ENCODE data around the gene TSPOAP1.
A peak's percentile ranks its signal among the peaks of the same experiment; 100 is the strongest.
"Not testable (repeated sequence)": the region's sequence is repeated elsewhere in the genome, so short reads cannot be mapped to it uniquely, and the experiment has no call there.

The TSPOAP1 gene

GRCh38 chr17:58360296-58361063 is 31.9 kb upstream of the TSPOAP1 start:
- no peak for DNase-seq (ENCODE audit: low read depth in 2 of 2)

- DNase-seq (ENCODE audit: low read depth in 2 of 2): no peak
Measured at GRCh38 chr17:58358408-58359172, 30.0 kb upstream of the TSPOAP1 start.

GRCh38 chr17:58357312-58358297 is 29.0 kb upstream of the TSPOAP1 start:
- DNase-seq (ENCODE audit: low read depth in 2 of 2): no peak

- DNase-seq (ENCODE audit: low read depth in 2 of 2): no peak
Measured at GRCh38 chr17:58356231-58356630, 27.6 kb upstream of the TSPOAP1 start.

GRCh38 chr17:58354541-58355216 is 26.1 kb upstream of the TSPOAP1 start:
- DNase-seq (ENCODE audit: low read depth in 2 of 2): no peak

GRCh38 chr17:58353389-58353825 is 24.8 kb upstream of the TSPOAP1 start:
- no peak for DNase-seq (ENCODE audit: low read depth in 2 of 2)

- DNase-seq (ENCODE audit: low read depth in 2 of 2): no peak
Measured at GRCh38 chr17:58352596-58353388, 24.2 kb upstream of the TSPOAP1 start.

GRCh38 chr17:58351831-58352595 is 23.4 kb upstream of the TSPOAP1 start, which contains the start of gene SUPT4H1:
TSS of gene SUPT4H1 (minus strand) at chr17:58352201. CDS start at chr17:58352135, 66 bp downstream.
- DNase-seq (ENCODE audit: low read depth in 2 of 2): peak; percentile 77 to 88

GRCh38 chr17:58351182-58351581 is 22.6 kb upstream of the TSPOAP1 start:
- DNase-seq (ENCODE audit: low read depth in 2 of 2): no peak

GRCh38 chr17:58348038-58348437 is 19.4 kb upstream of the TSPOAP1 start:
- no peak for DNase-seq (ENCODE audit: low read depth in 2 of 2)

GRCh38 chr17:58345500-58345899 is 16.9 kb upstream of the TSPOAP1 start:
- no peak for DNase-seq (ENCODE audit: low read depth in 2 of 2)

- no peak for DNase-seq (ENCODE audit: low read depth in 2 of 2)
Measured at GRCh38 chr17:58344791-58345157, 16.2 kb upstream of the TSPOAP1 start.

- peak; percentile 69 to 72 for DNase-seq (ENCODE audit: low read depth in 2 of 2)
Measured at GRCh38 chr17:58344047-58344790, 15.6 kb upstream of the TSPOAP1 start.

GRCh38 chr17:58343131-58343530 is 14.5 kb upstream of the TSPOAP1 start:
- DNase-seq (ENCODE audit: low read depth in 2 of 2): no peak

GRCh38 chr17:58341861-58342475 is 13.4 kb upstream of the TSPOAP1 start:
- DNase-seq (ENCODE audit: low read depth in 2 of 2): no peak

- not testable (repeated sequence) for DNase-seq (ENCODE audit: low read depth in 2 of 2)
Measured at GRCh38 chr17:58341136-58341860, 12.7 kb upstream of the TSPOAP1 start.

- DNase-seq (ENCODE audit: low read depth in 2 of 2): no peak
Measured at GRCh38 chr17:58340405-58340876, 11.8 kb upstream of the TSPOAP1 start.

Data from stimulated activated CD8-positive, alpha-beta memory T cell treated with anti-CD3 and anti-CD28 coated beads, Interleukin-7, amount 100 ng/mL, for 1 hour (primary cell).